Lower leg skin (tissue), 3 donors: ENCODE data around the gene GNB2.

Source experiments
- CTCF ChIP-seq, 3 donors: fragments of 450-650 bp; IDR thresholded peaks; one replicate each; pipeline ENCODE4 v1.5.1; 2016; ENCODE audit warnings: antibody characterized with exemption in 3 of 3, mild to moderate bottlenecking in 3 of 3, moderate library complexity in 2 of 3
- POLR2A ChIP-seq, 2 donors: fragments of 450-650 bp; IDR thresholded peaks; one replicate each; pipeline ENCODE4 v1.6.1; 2016 to 2017; ENCODE audit warnings: antibody characterized with exemption in 2 of 2, mild to moderate bottlenecking in 1 of 2, moderate library complexity in 1 of 2

GRCh38 chr7:100667331-100668068 lies 6.0 kb upstream of the GNB2 start:
- TF ChIP-seq CTCF (IDR thresholded peaks at IDR 0.05) (no peak), POLR2A (IDR thresholded peaks at IDR 0.05) (no peak)
